DMS53 treated with DMSO at 0.1 percent for 48 hours (cell line): Measurements from ENCODE around the gene MTAP.
A peak's percentile ranks its signal among the peaks of the same experiment; 100 is the strongest.

Experiments
- DNase-seq: peaks from one replicate; lab custom pipeline; 2025; ENCODE audit not compliant: unreplicated experiment; lab: John Stamatoyannopoulos, UW

Gene MTAP

GRCh38 chr9:21802418-21803000 is at the start of gene MTAP:
Gene MTAP, plus strand, starts transcription at chr9:21802636. Its CDS starts 113 bp downstream, at chr9:21802749.
- DNase-seq = peak; percentile 81

GRCh38 chr9:21753523-21753922 is 48.9 kb upstream of the MTAP start:
- DNase-seq = no peak

DNA sequence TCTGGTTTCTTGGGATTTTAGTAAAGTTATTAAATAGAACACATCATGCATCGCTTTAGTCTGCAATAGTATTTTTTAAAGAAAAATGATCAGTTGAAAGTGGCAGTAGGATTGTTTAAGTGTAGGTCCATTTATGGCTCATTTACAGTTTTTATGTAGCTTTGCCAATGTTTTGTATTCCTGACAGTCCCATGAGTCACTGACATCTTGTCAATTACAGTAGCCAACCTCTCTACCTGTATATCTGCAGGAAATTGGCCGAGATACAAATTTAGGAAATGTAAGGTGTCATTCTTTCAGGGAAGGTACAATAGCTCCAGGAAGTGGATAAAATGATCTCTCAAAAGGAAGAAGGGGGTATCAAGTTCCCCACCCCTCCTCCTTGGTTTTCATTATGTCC is 47.7 kb upstream of the MTAP start:
- no peak for DNase-seq

GRCh38 chr9:21758540-21758939 is 43.9 kb upstream of the MTAP start:
- DNase-seq = no peak

DNA sequence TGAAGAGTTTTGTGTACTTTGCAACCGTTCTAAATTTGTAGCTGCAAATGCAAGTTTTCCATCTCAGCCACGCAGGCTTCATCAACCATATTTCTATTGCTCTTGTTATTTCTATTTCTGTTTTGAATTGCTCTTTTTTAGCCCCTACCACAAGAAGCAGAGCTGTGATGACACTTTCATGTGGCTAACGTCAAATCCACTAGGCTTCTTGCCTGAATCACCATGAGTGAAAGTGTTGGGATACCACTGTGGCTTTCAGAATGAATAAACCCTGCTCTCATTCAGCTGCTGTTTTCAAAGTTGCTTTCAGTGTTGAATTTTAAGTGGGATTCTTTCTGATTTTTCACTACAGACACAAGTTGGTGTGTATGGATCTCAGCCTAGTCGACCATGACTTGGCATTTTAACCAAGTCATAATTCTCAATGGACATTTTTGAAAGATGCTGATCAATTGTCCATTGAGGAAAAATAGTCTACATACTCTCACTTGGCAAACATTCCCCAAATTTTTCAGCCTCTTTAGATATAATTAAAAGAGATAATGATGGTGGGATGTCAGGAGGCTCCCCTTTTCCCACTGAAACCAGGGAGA is 41.0 kb upstream of the MTAP start:
- DNase-seq = no peak

DNA sequence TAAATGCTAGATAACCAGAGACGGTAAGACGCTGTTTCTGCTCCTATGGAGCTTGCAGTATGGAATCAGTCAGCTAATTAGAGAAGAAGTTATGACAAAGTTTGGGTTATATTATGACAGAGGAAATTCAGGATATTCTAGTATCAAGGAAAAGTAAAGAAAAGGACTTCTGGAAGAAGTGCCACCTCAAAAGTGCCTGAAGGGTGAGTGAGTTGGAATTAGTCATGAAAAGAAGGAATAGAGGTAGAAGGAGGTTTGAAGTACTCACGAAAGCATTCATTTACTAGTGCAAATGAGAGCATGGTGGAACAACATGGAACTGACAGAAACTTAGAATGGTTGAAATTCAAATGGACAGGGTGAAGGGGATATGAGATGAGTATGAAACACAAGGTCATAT is 40.4 kb upstream of the MTAP start:
- DNase-seq = no peak

- DNase-seq = no peak
Measured at GRCh38 chr9:21764846-21765245, 37.6 kb upstream of the MTAP start.

- no peak for DNase-seq
Measured at GRCh38 chr9:21766096-21766495, 36.3 kb upstream of the MTAP start.

DNA sequence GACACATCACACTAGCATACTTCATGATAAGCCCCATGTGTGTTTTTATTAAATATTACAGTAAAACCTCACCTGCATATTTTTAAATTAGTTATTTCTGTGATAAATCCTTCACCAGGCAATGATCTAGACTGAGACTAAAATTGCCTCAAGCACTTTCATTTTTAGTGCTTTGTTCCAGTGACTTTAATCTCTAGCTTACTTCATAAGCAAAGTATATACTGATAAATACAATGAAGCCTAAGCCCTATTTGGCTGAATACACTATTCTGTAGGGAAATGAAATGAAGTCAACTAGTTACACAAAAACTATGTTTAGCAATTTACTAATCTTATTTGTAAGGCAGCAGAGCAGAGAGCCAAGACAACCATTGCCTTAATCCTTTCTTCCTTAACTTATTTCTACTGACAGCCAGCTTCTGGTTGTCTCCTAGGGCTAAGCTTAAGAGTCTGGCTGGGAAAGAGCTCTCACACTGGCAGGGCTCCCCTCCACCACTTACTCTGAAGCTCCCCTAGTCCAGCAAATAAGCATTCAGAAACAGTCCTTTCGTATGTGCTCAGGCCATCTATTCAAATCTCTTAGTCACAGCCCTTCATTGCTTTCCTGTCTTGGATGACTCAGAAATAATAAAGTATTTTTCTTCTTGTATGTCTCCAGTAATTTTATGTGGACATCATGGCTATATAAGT is 31.4 kb upstream of the MTAP start:
- no peak for DNase-seq

DNA sequence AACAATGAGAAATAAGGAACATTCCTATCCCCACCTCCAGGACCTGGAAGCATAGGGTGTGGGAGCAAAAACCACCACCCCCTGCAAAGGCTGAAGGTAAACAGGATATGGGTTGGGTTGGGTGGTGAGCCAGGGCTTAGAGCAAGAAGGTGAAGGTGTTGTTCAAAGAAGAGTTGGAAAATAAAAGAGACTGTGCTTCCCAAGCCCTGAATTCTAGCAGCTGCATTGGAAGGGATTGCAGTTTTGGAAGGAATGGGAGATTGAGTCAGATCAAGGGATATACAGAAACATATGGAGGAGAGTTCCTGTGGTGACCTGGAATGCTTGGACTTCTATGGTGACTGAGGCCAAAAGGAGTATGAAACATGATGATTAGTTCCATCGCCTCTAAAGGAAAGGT is 24.7 kb upstream of the MTAP start:
- DNase-seq = no peak

- DNase-seq = no peak
Measured at GRCh38 chr9:21778304-21778703, 24.1 kb upstream of the MTAP start.

DNA sequence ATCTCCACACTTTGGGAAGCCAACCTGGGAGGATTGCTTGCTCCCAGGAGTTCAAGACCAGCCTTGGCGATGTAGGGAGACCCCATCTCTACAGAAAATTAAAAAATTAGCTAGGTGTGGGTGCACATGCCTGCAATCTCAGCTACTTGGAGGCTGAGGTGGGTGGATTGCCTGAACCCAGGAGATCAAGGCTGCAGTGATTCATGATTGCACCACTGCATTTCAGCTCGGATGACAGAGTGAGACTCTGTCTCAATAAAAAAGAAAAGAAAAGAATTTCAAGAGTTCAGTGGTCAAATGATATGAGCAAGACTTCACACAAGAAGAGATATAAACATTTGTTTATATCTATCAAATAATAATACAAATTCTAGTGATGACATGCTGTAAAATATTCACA is 23.0 kb upstream of the MTAP start:
- DNase-seq = no peak

- no peak for DNase-seq
Measured at GRCh38 chr9:21781656-21782055, 20.8 kb upstream of the MTAP start.

DNA sequence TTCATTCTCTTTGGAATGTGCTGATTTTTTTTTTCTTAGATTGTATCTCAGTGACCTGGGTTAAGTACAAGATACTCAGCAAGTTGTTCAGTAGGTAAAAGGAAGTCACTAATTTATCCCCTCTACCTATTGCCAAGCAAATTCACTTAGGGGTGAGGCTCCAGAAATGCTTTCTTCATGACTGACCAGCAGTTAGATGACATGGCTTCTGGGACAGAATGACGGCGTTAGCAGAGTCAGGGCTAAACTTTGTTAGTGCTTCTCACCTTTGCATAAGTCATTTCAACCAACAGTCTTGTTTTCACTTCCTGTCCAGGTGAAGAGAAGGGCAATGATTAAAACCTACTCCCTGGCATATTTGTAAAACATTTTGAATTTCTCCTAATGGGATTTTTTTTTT is 20.2 kb upstream of the MTAP start:
- no peak for DNase-seq

- no peak for DNase-seq
Measured at GRCh38 chr9:21788752-21789151, 13.7 kb upstream of the MTAP start.

DNA sequence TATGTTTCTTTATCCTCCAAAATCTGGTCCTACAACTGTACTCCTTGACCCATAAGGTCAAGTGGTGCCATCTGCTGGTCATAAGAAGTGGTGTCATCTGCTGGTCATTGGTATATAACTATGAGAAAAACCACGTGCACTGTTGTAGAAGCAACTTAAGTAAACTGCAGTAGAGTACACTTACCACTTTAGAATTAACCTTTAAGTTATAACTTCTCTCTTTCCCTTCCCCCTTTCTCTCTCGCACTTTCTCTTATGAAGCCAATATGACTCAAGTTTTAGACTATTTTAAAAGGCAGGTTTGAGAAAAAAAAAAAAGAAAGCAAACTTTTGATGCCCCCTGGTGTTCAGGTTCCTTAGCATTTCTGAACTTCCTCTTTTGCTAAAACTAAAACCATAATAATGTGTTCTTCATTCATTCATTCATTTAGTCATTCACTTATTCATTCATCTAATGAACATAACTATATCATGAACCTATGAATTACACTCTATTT is 12.8 kb upstream of the MTAP start:
- DNase-seq = peak; percentile 81

DNA sequence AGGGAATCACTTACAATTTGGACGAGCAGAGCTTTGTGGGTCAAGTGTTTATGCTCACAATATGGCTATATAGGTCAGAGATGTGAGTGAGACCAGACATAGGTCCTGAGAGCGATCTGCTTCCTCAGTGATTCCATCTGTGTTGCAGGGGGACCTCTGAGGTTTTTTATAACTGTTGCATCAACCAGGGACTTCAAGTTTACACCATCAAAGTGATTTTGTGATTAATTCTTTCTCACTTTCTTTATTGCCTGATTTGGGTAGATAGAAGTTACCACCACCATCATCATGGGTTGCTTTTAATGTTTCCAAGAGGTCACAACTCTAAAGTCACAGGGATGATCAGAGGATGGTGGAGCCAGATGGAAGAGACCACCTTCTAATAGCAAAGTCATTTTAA is 7.0 kb upstream of the MTAP start:
- no peak for DNase-seq

DNA sequence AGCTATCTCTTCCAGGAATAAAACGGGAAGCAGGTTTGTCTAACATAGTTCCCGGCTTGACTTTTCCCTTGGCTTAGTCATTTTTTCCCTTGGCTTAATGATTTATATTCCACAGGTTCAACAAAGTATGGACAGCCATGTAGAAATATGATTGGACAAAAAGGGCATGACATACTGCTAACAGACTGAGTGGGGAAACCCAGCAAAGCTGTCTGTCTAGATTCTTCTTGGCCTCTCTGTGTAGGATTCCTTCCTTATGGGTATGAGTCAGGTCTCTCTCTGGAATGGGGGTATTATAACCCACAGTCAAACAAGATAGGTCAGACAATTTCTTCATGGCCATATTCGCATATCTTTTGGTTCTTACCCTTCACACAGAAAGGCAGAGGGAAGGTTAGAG is 5.7 kb upstream of the MTAP start:
- DNase-seq = no peak

DNA sequence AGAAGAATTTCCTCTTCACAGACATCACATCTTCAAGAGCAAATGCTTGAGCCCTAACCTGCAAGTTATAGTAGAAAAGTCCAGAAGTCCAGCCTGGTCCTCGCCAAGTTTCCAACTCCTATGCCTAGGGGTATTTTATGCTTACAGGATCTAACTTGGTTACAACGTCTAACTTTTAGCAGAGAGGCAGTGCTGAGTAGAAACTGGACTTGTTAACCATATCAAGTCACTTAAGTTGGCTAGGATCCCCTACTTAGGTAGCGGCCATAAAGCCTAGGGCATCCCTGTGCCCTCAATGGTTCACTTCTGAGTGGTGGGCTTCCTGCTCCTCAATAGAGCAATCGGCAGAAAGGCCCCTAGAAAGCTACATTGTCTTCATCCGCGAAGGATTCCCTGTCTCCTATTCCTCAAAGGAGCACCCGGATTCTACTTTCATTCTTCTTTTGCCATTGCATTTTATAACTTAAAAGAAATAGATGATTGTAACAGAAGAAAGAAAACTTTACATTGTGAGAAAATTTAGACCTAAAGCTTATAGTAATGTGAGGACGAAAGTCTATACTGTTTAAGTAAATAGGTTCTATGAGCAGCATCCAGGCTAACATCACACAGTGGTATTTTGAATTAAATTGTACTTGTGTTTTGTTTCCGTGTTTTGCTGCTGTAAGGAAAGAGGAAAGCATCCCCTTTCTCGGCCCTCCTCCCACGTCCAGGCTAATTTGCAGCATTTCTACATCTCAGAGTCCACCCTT is 1.3 kb upstream of the MTAP start:
- no peak for DNase-seq

DNA sequence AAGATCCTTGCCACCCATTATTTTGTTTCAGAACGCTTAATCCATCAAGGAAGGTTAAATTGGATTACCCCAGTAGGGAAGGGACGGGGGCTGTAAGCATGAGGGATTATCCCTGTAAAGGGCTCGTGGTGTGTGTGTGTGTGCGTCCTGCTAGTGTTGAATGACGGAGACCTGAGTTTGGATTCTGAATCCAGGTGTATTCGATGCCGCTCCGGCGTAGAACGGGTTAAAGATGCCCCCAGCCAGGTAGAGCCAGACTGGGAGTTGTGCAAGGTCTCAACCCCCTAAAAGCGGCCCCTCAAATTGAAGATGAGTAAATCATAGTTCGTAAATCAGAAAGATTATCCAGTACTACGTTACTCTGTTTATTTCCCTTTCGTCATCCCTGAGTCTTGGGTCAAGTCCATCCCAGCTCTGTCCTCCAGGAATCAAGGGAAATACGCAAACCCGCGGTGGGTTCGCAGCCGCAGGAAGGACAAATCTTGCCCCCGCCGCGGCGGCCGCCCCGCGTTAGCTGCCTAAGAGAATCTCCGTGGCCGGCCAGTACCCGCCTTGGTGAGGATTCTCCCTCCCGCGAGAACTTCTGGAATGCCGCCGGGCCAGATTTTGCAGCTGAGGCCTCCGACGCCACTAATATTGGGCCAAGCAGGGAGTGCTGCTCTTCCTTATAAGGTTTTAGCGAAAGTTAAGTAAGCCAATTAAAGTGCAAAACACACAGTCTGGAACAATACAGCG is 586 bp upstream of the MTAP start:
- peak; percentile 81 for DNase-seq

GRCh38 chr9:21803649-21804048 is 1.2 kb downstream of the MTAP start:
- no peak for DNase-seq
